GM12875 (cell line): Measurements from ENCODE around the gene COX15.

Experiments
- H3K4me3 ChIP-seq: one replicate; pipeline ENCODE4 v1.5.1; 2011; ENCODE audit warnings: low read depth, low read length, control low read depth
- TF ChIP-seq, protein P1 (sequence below): IDR thresholded peaks from 2 replicates; pipeline ENCODE4 v1.5.1; 2011; ENCODE audit warnings: low read depth, mild to moderate bottlenecking, control low read depth, inconsistent platforms, low read length, moderate library complexity, borderline replicate concordance; ENCODE audit not compliant: insufficient read depth

COX15 gene

DNA sequence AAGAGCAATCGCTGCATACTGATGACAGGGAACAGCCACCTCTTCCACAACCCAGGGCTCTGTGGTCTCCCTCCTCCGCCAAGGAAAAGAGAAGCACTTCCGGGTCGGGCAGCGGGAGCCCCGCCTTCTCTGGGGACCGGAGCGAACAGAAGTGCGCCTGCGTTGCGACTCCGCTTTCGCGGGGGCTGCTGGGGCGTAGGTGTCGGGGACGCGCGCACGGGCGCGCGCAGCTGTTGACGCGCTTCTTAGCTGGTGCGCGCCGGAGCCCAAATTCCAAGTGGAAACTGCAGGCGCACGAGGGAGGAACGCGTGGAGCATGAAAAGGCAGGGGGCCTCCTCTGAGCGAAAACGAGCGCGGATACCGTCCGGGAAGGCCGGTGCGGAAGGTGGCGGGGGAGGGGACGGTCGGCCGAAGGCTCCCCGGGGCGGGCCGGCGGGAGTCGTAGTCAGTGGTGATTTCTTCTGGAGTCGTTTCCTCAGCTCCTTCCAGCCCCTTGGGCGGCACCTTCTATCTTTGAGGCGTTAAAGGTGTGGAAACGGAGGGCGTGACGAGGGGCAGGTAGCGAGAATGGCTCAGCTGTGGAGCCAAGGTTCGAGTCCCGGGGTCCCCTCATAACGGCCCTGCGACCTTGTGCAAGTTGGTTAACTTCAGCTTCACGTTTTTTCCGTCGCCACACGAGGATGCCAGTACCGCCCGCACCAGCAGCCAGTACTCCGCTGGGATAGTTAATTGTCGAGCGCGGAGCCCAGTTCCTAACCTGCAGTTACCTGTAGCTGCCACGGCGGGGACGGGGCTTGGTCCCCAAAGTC is at the start of gene COX15, which contains the start of gene CUTC:
Gene COX15, minus strand, starts transcription at position 95 of the 810 bp plus-strand sequence. Its CDS starts 78 bp downstream, at position 17.
Gene CUTC, plus strand, starts transcription at position 202 of the 810 bp plus-strand sequence. Its CDS starts 115 bp downstream, at position 317.
- TF ChIP-seq, protein P1, sequence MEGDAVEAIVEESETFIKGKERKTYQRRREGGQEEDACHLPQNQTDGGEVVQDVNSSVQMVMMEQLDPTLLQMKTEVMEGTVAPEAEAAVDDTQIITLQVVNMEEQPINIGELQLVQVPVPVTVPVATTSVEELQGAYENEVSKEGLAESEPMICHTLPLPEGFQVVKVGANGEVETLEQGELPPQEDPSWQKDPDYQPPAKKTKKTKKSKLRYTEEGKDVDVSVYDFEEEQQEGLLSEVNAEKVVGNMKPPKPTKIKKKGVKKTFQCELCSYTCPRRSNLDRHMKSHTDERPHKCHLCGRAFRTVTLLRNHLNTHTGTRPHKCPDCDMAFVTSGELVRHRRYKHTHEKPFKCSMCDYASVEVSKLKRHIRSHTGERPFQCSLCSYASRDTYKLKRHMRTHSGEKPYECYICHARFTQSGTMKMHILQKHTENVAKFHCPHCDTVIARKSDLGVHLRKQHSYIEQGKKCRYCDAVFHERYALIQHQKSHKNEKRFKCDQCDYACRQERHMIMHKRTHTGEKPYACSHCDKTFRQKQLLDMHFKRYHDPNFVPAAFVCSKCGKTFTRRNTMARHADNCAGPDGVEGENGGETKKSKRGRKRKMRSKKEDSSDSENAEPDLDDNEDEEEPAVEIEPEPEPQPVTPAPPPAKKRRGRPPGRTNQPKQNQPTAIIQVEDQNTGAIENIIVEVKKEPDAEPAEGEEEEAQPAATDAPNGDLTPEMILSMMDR = peak; percentile 56
- peak within 1 kb of the TSS; percentile 86 for H3K4me3 ChIP-seq

DNA sequence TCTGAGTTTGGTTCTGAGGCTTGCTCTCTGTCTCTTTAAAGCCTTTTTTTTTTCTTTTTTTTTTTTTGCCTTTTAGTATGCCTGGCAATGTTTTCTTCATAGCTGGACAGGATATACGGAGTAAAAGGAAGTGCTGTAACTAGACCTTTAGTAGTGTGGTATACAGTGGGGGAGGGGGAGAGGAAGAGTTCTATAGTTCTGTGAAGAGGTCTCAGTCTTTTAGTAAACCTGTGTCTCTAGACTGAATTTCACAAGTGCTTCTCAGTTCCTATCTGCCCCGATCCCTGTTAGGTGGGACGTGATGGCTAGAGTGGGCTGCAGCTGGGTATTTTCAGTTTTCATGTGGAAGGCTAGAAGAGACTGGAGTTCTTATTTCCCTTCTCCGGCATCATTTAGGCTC is 47.4 kb upstream of the COX15 start:
- no peak overlapping the region for H3K4me3 ChIP-seq
- TF ChIP-seq, protein P1 = no peak

DNA sequence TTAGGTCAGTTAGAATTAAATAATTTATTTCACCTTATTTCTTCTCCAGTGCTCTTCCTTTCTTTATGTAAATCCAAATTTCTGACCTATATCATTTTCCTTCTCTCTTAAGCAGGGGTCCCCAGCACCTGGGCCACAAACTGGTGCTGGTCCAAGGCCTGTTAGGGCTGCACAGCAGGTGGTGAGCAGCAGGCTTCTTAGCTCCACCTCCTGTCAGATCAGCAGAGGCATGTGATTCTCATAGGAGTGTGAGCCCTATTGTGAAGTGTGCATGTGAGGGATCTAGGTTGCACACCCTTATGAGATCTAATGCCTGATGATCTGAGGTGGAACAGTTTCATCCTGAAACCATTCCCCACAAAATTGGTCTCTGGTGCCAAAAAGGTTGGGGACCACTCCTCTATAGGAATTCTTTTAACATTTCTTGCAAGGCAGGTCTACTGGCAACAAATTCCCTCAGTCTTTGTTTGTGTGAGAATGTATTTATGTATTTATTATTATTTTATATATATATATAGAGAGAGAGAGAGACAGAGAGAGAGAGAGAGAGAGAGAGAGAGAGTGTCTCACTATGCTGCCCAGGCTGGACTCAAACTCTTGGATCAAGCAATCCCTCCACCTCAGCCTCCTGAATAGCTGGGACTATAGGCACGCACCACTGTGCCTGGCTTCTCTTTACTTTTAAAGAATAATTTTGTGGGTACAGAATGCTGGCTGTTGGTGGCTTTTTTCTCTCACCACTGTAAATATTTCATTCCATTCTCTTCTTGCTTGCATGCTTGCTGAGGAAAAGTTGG is 46.2 kb upstream of the COX15 start:
- no peak overlapping the region for H3K4me3 ChIP-seq
- TF ChIP-seq, protein P1 = no peak

DNA sequence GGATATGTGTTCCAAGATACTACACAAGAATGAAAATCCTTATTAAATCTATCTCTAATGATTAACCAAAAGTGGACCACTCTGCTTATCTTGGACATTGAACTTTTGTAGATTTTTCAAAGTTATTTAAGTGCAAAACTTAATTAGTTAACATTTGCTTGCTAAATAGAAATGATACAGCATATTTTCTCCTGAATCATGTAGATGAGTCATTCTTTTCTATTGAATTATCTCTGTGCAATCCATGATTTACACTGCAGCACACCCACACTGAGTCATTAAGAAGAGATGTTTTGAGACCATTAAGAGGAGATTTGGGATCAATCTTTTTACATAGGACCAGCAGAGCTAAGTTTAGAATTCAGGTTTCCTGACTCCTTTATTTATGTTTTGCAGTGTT is 43.9 kb upstream of the COX15 start:
- TF ChIP-seq, protein P1 = no peak
- no peak overlapping the region for H3K4me3 ChIP-seq

DNA sequence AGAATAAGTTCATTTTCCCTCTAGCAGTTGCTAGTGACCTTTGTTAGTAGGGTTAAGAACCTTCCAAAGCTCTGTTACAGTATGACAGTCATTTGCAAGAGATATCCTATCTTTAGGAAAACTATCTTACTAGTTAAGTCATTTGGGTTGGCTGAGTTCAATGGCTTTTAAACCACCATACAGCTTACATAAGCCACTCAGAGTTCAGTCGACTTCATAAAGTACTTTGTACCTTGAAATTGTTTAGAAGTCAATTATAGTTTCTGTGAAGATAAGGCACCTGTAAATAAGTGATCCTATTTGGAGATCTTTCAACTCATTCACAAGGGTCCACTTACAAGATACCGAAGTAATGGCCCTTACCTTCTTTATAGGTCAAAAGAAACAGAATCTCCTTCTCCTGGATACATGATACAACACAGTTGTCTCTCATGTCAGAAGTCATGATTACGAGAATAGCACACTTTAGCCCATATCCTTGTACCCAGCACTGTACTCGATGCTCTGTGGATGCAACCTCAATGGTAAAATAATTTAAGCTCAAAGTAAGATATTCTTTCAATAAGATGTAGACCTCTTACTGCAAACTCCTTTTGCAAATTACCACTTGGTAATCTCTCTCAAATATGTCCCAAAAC is 38.6 kb upstream of the COX15 start:
- TF ChIP-seq, protein P1 = no peak
- H3K4me3 ChIP-seq = no peak overlapping the region

DNA sequence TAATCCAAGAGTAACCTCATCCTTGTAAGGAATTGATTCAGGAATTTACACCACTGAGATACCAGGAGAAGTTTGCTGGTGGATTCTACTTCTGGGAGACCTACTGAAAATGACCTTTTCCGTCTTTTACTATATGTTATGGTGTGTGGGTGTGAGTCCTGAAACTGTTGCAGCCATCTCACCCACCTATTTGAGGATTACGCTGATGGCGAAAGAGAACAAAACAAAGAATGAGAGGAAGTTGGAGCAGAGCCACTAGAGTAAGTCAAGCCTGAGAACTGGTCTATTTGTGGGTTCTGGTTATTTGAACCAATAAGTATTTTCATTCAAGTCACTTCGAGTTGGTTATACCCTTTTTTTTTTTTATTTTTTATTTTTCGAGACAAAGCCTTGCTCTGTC is 37.8 kb upstream of the COX15 start:
- TF ChIP-seq, protein P1 = no peak
- H3K4me3 ChIP-seq = no peak overlapping the region
